22Rv1 (cell line): ENCODE results near the gene WHRN.

Source experiments
- ZFX ChIP-seq: fragments of 450-650 bp; IDR thresholded peaks from 2 replicates; pipeline ENCODE4 v1.6.1; 2017; ENCODE audit warnings: antibody characterized with exemption, borderline replicate concordance
- TF ChIP-seq, protein P1 (sequence below): fragments of 450-650 bp; IDR thresholded peaks from 2 replicates; pipeline ENCODE4 v1.5.1; 2017; ENCODE audit warnings: mild to moderate bottlenecking

GRCh38 chr9:114522286-114522685 is 17.0 kb upstream of the WHRN start:
- TF ChIP-seq, protein P1, sequence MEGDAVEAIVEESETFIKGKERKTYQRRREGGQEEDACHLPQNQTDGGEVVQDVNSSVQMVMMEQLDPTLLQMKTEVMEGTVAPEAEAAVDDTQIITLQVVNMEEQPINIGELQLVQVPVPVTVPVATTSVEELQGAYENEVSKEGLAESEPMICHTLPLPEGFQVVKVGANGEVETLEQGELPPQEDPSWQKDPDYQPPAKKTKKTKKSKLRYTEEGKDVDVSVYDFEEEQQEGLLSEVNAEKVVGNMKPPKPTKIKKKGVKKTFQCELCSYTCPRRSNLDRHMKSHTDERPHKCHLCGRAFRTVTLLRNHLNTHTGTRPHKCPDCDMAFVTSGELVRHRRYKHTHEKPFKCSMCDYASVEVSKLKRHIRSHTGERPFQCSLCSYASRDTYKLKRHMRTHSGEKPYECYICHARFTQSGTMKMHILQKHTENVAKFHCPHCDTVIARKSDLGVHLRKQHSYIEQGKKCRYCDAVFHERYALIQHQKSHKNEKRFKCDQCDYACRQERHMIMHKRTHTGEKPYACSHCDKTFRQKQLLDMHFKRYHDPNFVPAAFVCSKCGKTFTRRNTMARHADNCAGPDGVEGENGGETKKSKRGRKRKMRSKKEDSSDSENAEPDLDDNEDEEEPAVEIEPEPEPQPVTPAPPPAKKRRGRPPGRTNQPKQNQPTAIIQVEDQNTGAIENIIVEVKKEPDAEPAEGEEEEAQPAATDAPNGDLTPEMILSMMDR, result no peak
- no peak for TF ChIP-seq ZFX
